ENCODE data around the gene KLHL1. TPM values are rescaled to one million over a fixed set of nuclear protein-coding genes. Genes with fewer than 3 reads are reported as not detected.

KLHL1 gene
- total RNA-seq, 2 experiments from 2014 or later, result not detected

GRCh38 chr13:69903081-69903480, 205.2 kb downstream of the KLHL1 start:
- Mint-ChIP-seq H3K4me3 (no peak overlapping the region), H3K36me3 (ENCODE audit: low read depth) (no peaks in the 10 kb centered on the region), H3K4me1 (no peaks in the 10 kb centered on the region), H3K9me3 (peaks cover 13% of the 10 kb centered on the region), H3K27ac (no peak overlapping the region), H3K27me3 (no peaks in the 10 kb centered on the region)
- ChIA-PET POLR2A (no interaction called here), CTCF (no interaction called here)
- no peak for DNase-seq

GRCh38 chr13:69882451-69882850, 225.8 kb downstream of the KLHL1 start:
- Mint-ChIP-seq H3K4me3 (no peak overlapping the region), H3K36me3 (ENCODE audit: low read depth) (no peaks in the 10 kb centered on the region), H3K27me3 (no peaks in the 10 kb centered on the region), H3K27ac (no peak overlapping the region), H3K4me1 (no peaks in the 10 kb centered on the region), H3K9me3 (peaks cover 3% of the 10 kb centered on the region)
- CTCF ChIA-PET, result no interaction called here
- POLR2A ChIA-PET, result no interaction called here
- no peak for DNase-seq

GRCh38 chr13:69879936-69880335, 228.3 kb downstream of the KLHL1 start:
- Mint-ChIP-seq H3K36me3 (ENCODE audit: low read depth) (no peaks in the 10 kb centered on the region), H3K27me3 (no peaks in the 10 kb centered on the region)
- CTCF ChIA-PET, result no interaction called here

GRCh38 chr13:69872321-69873047, 235.8 kb downstream of the KLHL1 start:
- Mint-ChIP-seq H3K36me3 (ENCODE audit: low read depth) (no peaks in the 10 kb centered on the region), H3K9me3 (no peaks in the 10 kb centered on the region), H3K27me3 (no peaks in the 10 kb centered on the region), H3K27ac (no peak overlapping the region), H3K4me1 (no peaks in the 10 kb centered on the region), H3K4me3 (no peak overlapping the region)
- POLR2A ChIA-PET, result no interaction called here
- no peak for DNase-seq
- CTCF ChIA-PET, result no interaction called here

More at GRCh38 chr13:69879936-69880335, 228.3 kb downstream of the KLHL1 start:
- Mint-ChIP-seq H3K27ac (no peak overlapping the region), H3K9me3 (no peaks in the 10 kb centered on the region), H3K4me3 (no peak overlapping the region), H3K4me1 (no peaks in the 10 kb centered on the region)
- DNase-seq, result no peak
- POLR2A ChIA-PET, result no interaction called here

- no peak overlapping the region for H3K27ac Mint-ChIP-seq
- H3K36me3 Mint-ChIP-seq (ENCODE audit: low read depth), result no peaks in the 10 kb centered on the region
Observed at GRCh38 chr13:69866555-69866954, 241.7 kb downstream of the KLHL1 start.

GRCh38 chr13:69857183-69857821, 250.9 kb downstream of the KLHL1 start:
- ChIA-PET POLR2A (no interaction called here), CTCF (no interaction called here)
- Mint-ChIP-seq H3K4me3 (no peak overlapping the region), H3K9me3 (no peaks in the 10 kb centered on the region), H3K27ac (no peak overlapping the region), H3K27me3 (no peaks in the 10 kb centered on the region), H3K36me3 (ENCODE audit: low read depth) (no peaks in the 10 kb centered on the region), H3K4me1 (no peaks in the 10 kb centered on the region)
- DNase-seq, result no peak

More at GRCh38 chr13:69866555-69866954, 241.7 kb downstream of the KLHL1 start:
- H3K4me3 Mint-ChIP-seq, result no peak overlapping the region
- DNase-seq, result no peak
- ChIA-PET CTCF (no interaction called here), POLR2A (no interaction called here)
- H3K4me1 Mint-ChIP-seq, result no peaks in the 10 kb centered on the region
- no peaks in the 10 kb centered on the region for H3K27me3 Mint-ChIP-seq
- no peaks in the 10 kb centered on the region for H3K9me3 Mint-ChIP-seq

GRCh38 chr13:69856331-69856730, 251.9 kb downstream of the KLHL1 start:
- no peaks in the 10 kb centered on the region for H3K9me3 Mint-ChIP-seq
- H3K27me3 Mint-ChIP-seq, result no peaks in the 10 kb centered on the region
- DNase-seq, result no peak
- CTCF ChIA-PET, result no interaction called here
- no peak overlapping the region for H3K4me3 Mint-ChIP-seq
- no peaks in the 10 kb centered on the region for H3K36me3 Mint-ChIP-seq (ENCODE audit: low read depth)
- POLR2A ChIA-PET, result no interaction called here
- no peaks in the 10 kb centered on the region for H3K4me1 Mint-ChIP-seq
- H3K27ac Mint-ChIP-seq, result no peak overlapping the region

- POLR2A ChIA-PET, result no interaction called here
- Mint-ChIP-seq H3K9me3 (peaks cover 6% of the 10 kb centered on the region), H3K4me1 (no peaks in the 10 kb centered on the region), H3K36me3 (ENCODE audit: low read depth) (no peaks in the 10 kb centered on the region), H3K27me3 (no peaks in the 10 kb centered on the region), H3K27ac (no peak overlapping the region), H3K4me3 (no peak overlapping the region)
- CTCF ChIA-PET, result no interaction called here
- no peak for DNase-seq
Observed at GRCh38 chr13:69828527-69828926, 279.7 kb downstream of the KLHL1 start.

GRCh38 chr13:69820180-69820579, 288.1 kb downstream of the KLHL1 start:
- H3K4me3 Mint-ChIP-seq, result no peak overlapping the region
- CTCF ChIA-PET, result no interaction called here
- H3K27me3 Mint-ChIP-seq, result no peaks in the 10 kb centered on the region
- H3K4me1 Mint-ChIP-seq, result no peaks in the 10 kb centered on the region
- no peaks in the 10 kb centered on the region for H3K9me3 Mint-ChIP-seq
- POLR2A ChIA-PET, result no interaction called here
- no peaks in the 10 kb centered on the region for H3K36me3 Mint-ChIP-seq (ENCODE audit: low read depth)
- no peak overlapping the region for H3K27ac Mint-ChIP-seq
- DNase-seq, result no peak

GRCh38 chr13:69817333-69817869, 290.9 kb downstream of the KLHL1 start:
- H3K4me3 Mint-ChIP-seq, result no peak overlapping the region
- no peaks in the 10 kb centered on the region for H3K36me3 Mint-ChIP-seq (ENCODE audit: low read depth)
- H3K27me3 Mint-ChIP-seq, result no peaks in the 10 kb centered on the region
- no peak for DNase-seq
- POLR2A ChIA-PET, result no interaction called here
- CTCF ChIA-PET, result no interaction called here
- H3K27ac Mint-ChIP-seq, result no peak overlapping the region
- H3K9me3 Mint-ChIP-seq, result peaks cover 7% of the 10 kb centered on the region
- H3K4me1 Mint-ChIP-seq, result no peaks in the 10 kb centered on the region

GRCh38 chr13:69809152-69809551, 299.1 kb downstream of the KLHL1 start:
- Mint-ChIP-seq H3K27ac (no peak overlapping the region), H3K27me3 (no peaks in the 10 kb centered on the region), H3K36me3 (ENCODE audit: low read depth) (no peaks in the 10 kb centered on the region), H3K4me1 (no peaks in the 10 kb centered on the region), H3K9me3 (peaks cover 4% of the 10 kb centered on the region), H3K4me3 (no peak overlapping the region)
- ChIA-PET POLR2A (no interaction called here), CTCF (no interaction called here)
- no peak for DNase-seq

GRCh38 chr13:69796256-69796655, 312.0 kb downstream of the KLHL1 start:
- Mint-ChIP-seq H3K4me1 (no peaks in the 10 kb centered on the region), H3K27me3 (no peaks in the 10 kb centered on the region), H3K9me3 (peaks cover 2% of the 10 kb centered on the region), H3K36me3 (ENCODE audit: low read depth) (no peaks in the 10 kb centered on the region), H3K4me3 (no peak overlapping the region), H3K27ac (no peak overlapping the region)
- CTCF ChIA-PET, result no interaction called here
- DNase-seq, result no peak
- POLR2A ChIA-PET, result no interaction called here

- no peaks in the 10 kb centered on the region for H3K36me3 Mint-ChIP-seq (ENCODE audit: low read depth)
- ChIA-PET CTCF (no interaction called here), POLR2A (no interaction called here)
- H3K9me3 Mint-ChIP-seq, result peaks cover 2% of the 10 kb centered on the region
- no peak for DNase-seq
- no peak overlapping the region for H3K4me3 Mint-ChIP-seq
- no peaks in the 10 kb centered on the region for H3K4me1 Mint-ChIP-seq
- no peak overlapping the region for H3K27ac Mint-ChIP-seq
- no peaks in the 10 kb centered on the region for H3K27me3 Mint-ChIP-seq
Observed at GRCh38 chr13:69793783-69794453, 314.3 kb downstream of the KLHL1 start.

- no peak overlapping the region for H3K27ac Mint-ChIP-seq
- H3K4me1 Mint-ChIP-seq, result no peaks in the 10 kb centered on the region
- DNase-seq, result no peak
- ChIA-PET CTCF (no interaction called here), POLR2A (no interaction called here)
- H3K36me3 Mint-ChIP-seq (ENCODE audit: low read depth), result no peaks in the 10 kb centered on the region
- no peak overlapping the region for H3K4me3 Mint-ChIP-seq
- no peaks in the 10 kb centered on the region for H3K9me3 Mint-ChIP-seq
- H3K27me3 Mint-ChIP-seq, result no peaks in the 10 kb centered on the region
Observed at GRCh38 chr13:69776937-69777336, 331.3 kb downstream of the KLHL1 start.

All from activated CD4-positive, alpha-beta memory T cell treated with anti-CD3 and anti-CD28 coated beads, Interleukin-2, amount 10 ng/mL, durations not matched to agents 7 days and 5 days (primary cell).